Measurements from ENCODE around the gene STK36. TPM values are rescaled to one million over a fixed set of nuclear protein-coding genes. Genes with fewer than 3 reads are reported as not detected.

Gene STK36
- total RNA-seq, 1 experiment from 2014 or later: 38.7 TPM

DNA sequence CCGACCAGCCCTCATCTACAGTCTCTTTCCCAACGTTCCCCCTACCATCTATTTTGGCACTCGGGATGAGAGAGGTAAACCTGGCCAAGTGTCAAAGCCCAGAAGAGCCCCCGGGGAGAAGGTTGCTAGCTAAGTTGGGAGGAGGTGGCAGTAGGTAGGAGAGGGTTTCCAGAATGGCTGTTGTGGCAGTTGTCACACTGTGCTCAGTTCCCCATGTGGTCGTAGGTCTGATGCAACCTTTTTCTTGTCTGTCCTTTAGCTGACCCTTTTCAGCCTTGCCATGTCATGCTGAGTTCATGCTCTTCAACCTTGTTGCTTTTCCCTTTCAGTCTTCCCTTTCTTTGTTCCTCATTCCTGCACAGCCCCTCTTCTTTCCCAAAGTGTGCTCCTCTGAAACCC is 73.3 kb downstream of the STK36 start:
- no peak overlapping the region for H3K18ac ChIP-seq (ENCODE audit: insufficient read length, low read depth, low read length)
- H3K4ac ChIP-seq (ENCODE audit: low read depth, low read length): no peak overlapping the region
- DNase-seq: no peak
- TF ChIP-seq, protein P1, sequence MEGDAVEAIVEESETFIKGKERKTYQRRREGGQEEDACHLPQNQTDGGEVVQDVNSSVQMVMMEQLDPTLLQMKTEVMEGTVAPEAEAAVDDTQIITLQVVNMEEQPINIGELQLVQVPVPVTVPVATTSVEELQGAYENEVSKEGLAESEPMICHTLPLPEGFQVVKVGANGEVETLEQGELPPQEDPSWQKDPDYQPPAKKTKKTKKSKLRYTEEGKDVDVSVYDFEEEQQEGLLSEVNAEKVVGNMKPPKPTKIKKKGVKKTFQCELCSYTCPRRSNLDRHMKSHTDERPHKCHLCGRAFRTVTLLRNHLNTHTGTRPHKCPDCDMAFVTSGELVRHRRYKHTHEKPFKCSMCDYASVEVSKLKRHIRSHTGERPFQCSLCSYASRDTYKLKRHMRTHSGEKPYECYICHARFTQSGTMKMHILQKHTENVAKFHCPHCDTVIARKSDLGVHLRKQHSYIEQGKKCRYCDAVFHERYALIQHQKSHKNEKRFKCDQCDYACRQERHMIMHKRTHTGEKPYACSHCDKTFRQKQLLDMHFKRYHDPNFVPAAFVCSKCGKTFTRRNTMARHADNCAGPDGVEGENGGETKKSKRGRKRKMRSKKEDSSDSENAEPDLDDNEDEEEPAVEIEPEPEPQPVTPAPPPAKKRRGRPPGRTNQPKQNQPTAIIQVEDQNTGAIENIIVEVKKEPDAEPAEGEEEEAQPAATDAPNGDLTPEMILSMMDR (conservative IDR thresholded peaks at IDR 0.05): no peak
- no peaks in the 10 kb centered on the region for H3K9me3 ChIP-seq (ENCODE audit: control insufficient read depth, low read depth, low read length)
- H2AFZ ChIP-seq (ENCODE audit: low read length): no peak overlapping the region
- H2BK5ac ChIP-seq (ENCODE audit: insufficient read length, low read length): no peak overlapping the region
- no peak overlapping the region for H3T11ph ChIP-seq (ENCODE audit: low read length)
- H2AK5ac ChIP-seq (ENCODE audit: insufficient read length, low read length): no peak overlapping the region
- H3K4me1 Mint-ChIP-seq: no peaks in the 10 kb centered on the region
- no peak overlapping the region for H4K5ac ChIP-seq (ENCODE audit: insufficient read length, low read depth, low read length)
- no peak overlapping the region for H3K27ac ChIP-seq (ENCODE audit: insufficient read length, low read depth, low read length)
- H3K4me2 ChIP-seq (ENCODE audit: insufficient read depth, insufficient read length, low read length): no peak overlapping the region
- no peak overlapping the region for H4K91ac ChIP-seq (ENCODE audit: insufficient read length, low read depth, low read length)
- H3K79me1 ChIP-seq (ENCODE audit: insufficient read depth, low read depth, low read length, poor library complexity, severe bottlenecking): no peaks in the 10 kb centered on the region
- H3K9me3 Mint-ChIP-seq: no peaks in the 10 kb centered on the region
- WGBS (ENCODE audit: extremely low coverage, insufficient read length, low lambda C conversion rate): no CpG with 5 or more reads among the region's 5 CpGs
- H3K4me3 Mint-ChIP-seq: no peak overlapping the region
- no peaks in the 10 kb centered on the region for H3K79me2 ChIP-seq (ENCODE audit: insufficient read depth, low read length)
- H2BK20ac ChIP-seq (ENCODE audit: low read depth, low read length, poor library complexity, severe bottlenecking): no peak overlapping the region
- H3K14ac ChIP-seq (ENCODE audit: insufficient read depth, low read length): no peak overlapping the region
- no peak overlapping the region for H2BK15ac ChIP-seq (ENCODE audit: low read depth, low read length)
- H3K4me1 ChIP-seq (ENCODE audit: insufficient read depth, low read length): no peaks in the 10 kb centered on the region
- H3K27me3 Mint-ChIP-seq (ENCODE audit: low read depth): no peaks in the 10 kb centered on the region
- H4K8ac ChIP-seq (replicated peaks; ENCODE audit: insufficient read length, low read depth, low read length): no peak overlapping the region
- peak overlapping the region in 2 of 3 experiments; percentile 0 to 82; a peak in 3 of 7 replicates for H3K27ac Mint-ChIP-seq
- H3K36me3 Mint-ChIP-seq (ENCODE audit: insufficient read depth in 1 of 3, low read depth in 3 of 3): peaks cover 50 to 88% (median 70%) of the 10 kb centered on the region in 3 experiments; a peak in 6 of 7 replicates
- H2BK120ac ChIP-seq (ENCODE audit: low read depth, low read length, poor library complexity, severe bottlenecking): no peak overlapping the region
- H3K23me2 ChIP-seq (ENCODE audit: insufficient read length, low read depth, low read length, poor library complexity, severe bottlenecking): no peaks in the 10 kb centered on the region
- H4K20me1 ChIP-seq (ENCODE audit: control insufficient read depth, insufficient read depth, insufficient read length): no peaks in the 10 kb centered on the region
- no peak overlapping the region for H2BK12ac ChIP-seq (ENCODE audit: insufficient read length, low read depth, low read length)
- H3K56ac ChIP-seq (ENCODE audit: insufficient read length, low read depth, low read length): no peak overlapping the region
- no peaks in the 10 kb centered on the region for H3K27me3 ChIP-seq (ENCODE audit: insufficient read depth, low read length)
- H3K23ac ChIP-seq (ENCODE audit: insufficient read length, low read depth, low read length): no peak overlapping the region
- no peak overlapping the region for H3K9ac ChIP-seq (ENCODE audit: extremely low read depth, insufficient read length, low read length)

All from H9 (cell line).